HS-27A (cell line): ENCODE data around the gene RIMBP2.

ENCODE experiments used
- DNase-seq: peaks from one replicate; pipeline ENCODE4 v3.0.0-alpha.2; 2012; ENCODE audit warnings: low read depth, missing footprints

The RIMBP2 gene

GRCh38 chr12:130504110-130504839, 211.8 kb downstream of the RIMBP2 start:
- no peak for DNase-seq

- DNase-seq = no peak
These were observed 214.3 kb downstream of the RIMBP2 start for GRCh38 chr12:130501821-130502220.

- DNase-seq = no peak
These were observed 215.2 kb downstream of the RIMBP2 start for GRCh38 chr12:130500835-130501330.

- DNase-seq = no peak
These were observed 216.6 kb downstream of the RIMBP2 start for GRCh38 chr12:130499474-130499873.

GRCh38 chr12:130498589-130499385, 217.3 kb downstream of the RIMBP2 start:
- no peak for DNase-seq

- no peak for DNase-seq
These were observed 218.1 kb downstream of the RIMBP2 start for GRCh38 chr12:130497991-130498390.

- no peak for DNase-seq
These were observed 218.8 kb downstream of the RIMBP2 start for GRCh38 chr12:130497321-130497720.

GRCh38 chr12:130496516-130497120, 219.5 kb downstream of the RIMBP2 start:
- no peak for DNase-seq

- no peak for DNase-seq
These were observed 220.9 kb downstream of the RIMBP2 start for GRCh38 chr12:130495156-130495555.

GRCh38 chr12:130494736-130495135, 221.4 kb downstream of the RIMBP2 start:
- DNase-seq = no peak

GRCh38 chr12:130493951-130494350, 222.1 kb downstream of the RIMBP2 start:
- DNase-seq = no peak

GRCh38 chr12:130491421-130492357, 224.4 kb downstream of the RIMBP2 start:
- no peak for DNase-seq

- DNase-seq = no peak
These were observed 225.4 kb downstream of the RIMBP2 start for GRCh38 chr12:130490674-130491073.

GRCh38 chr12:130489293-130489692, 226.8 kb downstream of the RIMBP2 start:
- DNase-seq = no peak

- no peak for DNase-seq
These were observed 227.8 kb downstream of the RIMBP2 start for GRCh38 chr12:130488358-130488710.

GRCh38 chr12:130487636-130488357, 228.3 kb downstream of the RIMBP2 start:
- DNase-seq = no peak

- no peak for DNase-seq
These were observed 229.1 kb downstream of the RIMBP2 start for GRCh38 chr12:130486891-130487416.

GRCh38 chr12:130486146-130486435, 230.0 kb downstream of the RIMBP2 start:
- no peak for DNase-seq

GRCh38 chr12:130485291-130486145, 230.6 kb downstream of the RIMBP2 start:
- no peak for DNase-seq

GRCh38 chr12:130484221-130484620, 231.9 kb downstream of the RIMBP2 start:
- no peak for DNase-seq
